HEK293 (cell line): ENCODE results near the gene NCKAP5.

Experiments used
- CTCF ChIA-PET: fragments of 350-600 bp; formaldehyde crosslinking; extraction: SDS; loops from one replicate; lab custom pipeline; 2021; ENCODE audit warnings: antibody characterized with exemption; lab: Yijun Ruan, JAX
- POLR2A ChIA-PET: fragments of 300-600 bp; formaldehyde crosslinking; extraction: SDS; loops from one replicate; lab custom pipeline; 2020; ENCODE audit warnings: antibody characterized with exemption, inconsistent platforms; lab: Yijun Ruan, JAX
- H3K27ac ChIP-seq: fragments of 200-500 bp; sonication (Bioruptor generic); 2 replicates; pipeline ENCODE4 v1.5.1; 2014; ENCODE audit warnings: low read depth, low read length, control low read depth, inconsistent platforms; ENCODE audit errors: extremely low read depth
- H3K36me3 ChIP-seq, 2 experiments: fragments of 200-500 bp in 1 of 2; sonication (Bioruptor generic) in 1 of 2; 1 replicate in 1 of 2; 2 replicates in 1 of 2; pipeline ENCODE4 v1.5.1; 2014 to 2017; ENCODE audit warnings: inconsistent platforms in 2 of 2, low read length in 2 of 2; ENCODE audit not compliant: control insufficient read depth in 2 of 2, insufficient read depth in 1 of 2
- H3K4me1 ChIP-seq: fragments of 200-500 bp; sonication (Bioruptor generic); 2 replicates; pipeline ENCODE4 v1.5.1; 2014; ENCODE audit warnings: mild to moderate bottlenecking, low read length, inconsistent platforms; ENCODE audit not compliant: control insufficient read depth, insufficient read depth
- H3K4me3 ChIP-seq: 2 replicates; pipeline ENCODE4 v1.5.1; 2011; ENCODE audit warnings: low read depth, mild to moderate bottlenecking, control low read depth, low read length, moderate library complexity
- H3K9me3 ChIP-seq: fragments of 200-500 bp; sonication (Bioruptor generic); 2 replicates; pipeline ENCODE4 v1.5.1; 2014; ENCODE audit warnings: low read depth, low read length, inconsistent platforms; ENCODE audit not compliant: control insufficient read depth, insufficient read depth
- AEBP2 ChIP-seq: fragments of 450-650 bp; formaldehyde crosslinking; IDR thresholded peaks from 2 replicates; pipeline ENCODE4 v1.5.1; 2016; ENCODE audit warnings: missing biosample characterization, missing genetic modification characterization, borderline replicate concordance
- BCL11A ChIP-seq: fragments of 450-650 bp; formaldehyde crosslinking; IDR thresholded peaks from 2 replicates; pipeline ENCODE4 v1.5.1; 2016; ENCODE audit warnings: low read depth, missing biosample characterization, missing genetic modification characterization
- BCL11B ChIP-seq: fragments of 450-650 bp; formaldehyde crosslinking; IDR thresholded peaks from 2 replicates; pipeline ENCODE4 v1.5.1; 2016; ENCODE audit warnings: low read depth, missing biosample characterization, missing genetic modification characterization
- GLIS1 ChIP-seq: fragments of 450-650 bp; formaldehyde crosslinking; IDR thresholded peaks from 2 replicates; pipeline ENCODE4 v1.5.1; 2016; ENCODE audit warnings: missing biosample characterization, missing genetic modification characterization
- KLF8 ChIP-seq: fragments of 450-650 bp; formaldehyde crosslinking; IDR thresholded peaks from 2 replicates; pipeline ENCODE4 v1.5.1; 2016; ENCODE audit warnings: missing biosample characterization, missing genetic modification characterization
- MYNN ChIP-seq: fragments of 450-650 bp; formaldehyde crosslinking; IDR thresholded peaks from 2 replicates; pipeline ENCODE4 v1.5.1; 2016; ENCODE audit warnings: missing biosample characterization, missing genetic modification characterization, borderline replicate concordance
- OSR2 ChIP-seq: fragments of 450-650 bp; formaldehyde crosslinking; IDR thresholded peaks from 2 replicates; pipeline ENCODE4 v1.5.1; 2016; ENCODE audit warnings: missing biosample characterization, missing genetic modification characterization
- ZBTB49 ChIP-seq: fragments of 450-650 bp; formaldehyde crosslinking; IDR thresholded peaks from 2 replicates; pipeline ENCODE4 v1.5.1; 2016; ENCODE audit warnings: missing biosample characterization, missing genetic modification characterization, low read depth
- ZFP69B ChIP-seq: fragments of 450-650 bp; formaldehyde crosslinking; IDR thresholded peaks from 2 replicates; pipeline ENCODE4 v1.5.1; 2016; ENCODE audit warnings: missing biosample characterization, missing genetic modification characterization
- ZNF148 ChIP-seq: fragments of 450-650 bp; formaldehyde crosslinking; IDR thresholded peaks from 2 replicates; pipeline ENCODE4 v1.5.0; 2017; ENCODE audit warnings: missing biosample characterization, missing genetic modification characterization, borderline replicate concordance
- ZNF174 ChIP-seq: fragments of 450-650 bp; formaldehyde crosslinking; IDR thresholded peaks from 2 replicates; pipeline ENCODE4 v1.5.0; 2017; ENCODE audit warnings: missing biosample characterization, mild to moderate bottlenecking, missing genetic modification characterization
- ZNF221 ChIP-seq: fragments of 450-650 bp; formaldehyde crosslinking; IDR thresholded peaks from 2 replicates; pipeline ENCODE4 v1.5.1; 2017; ENCODE audit warnings: missing biosample characterization, missing genetic modification characterization, borderline replicate concordance
- ZNF423 ChIP-seq: fragments of 450-650 bp; formaldehyde crosslinking; IDR thresholded peaks from 2 replicates; pipeline ENCODE4 v1.5.1; 2016; ENCODE audit warnings: missing biosample characterization, missing genetic modification characterization
- ZNF529 ChIP-seq: fragments of 450-650 bp; formaldehyde crosslinking; IDR thresholded peaks from 2 replicates; pipeline ENCODE4 v1.5.1; 2017; ENCODE audit warnings: missing genetic modification characterization, missing biosample characterization; ENCODE audit not compliant: insufficient replicate concordance
- ZNF548 ChIP-seq: fragments of 450-650 bp; formaldehyde crosslinking; IDR thresholded peaks from 2 replicates; pipeline ENCODE4 v1.5.1; 2016; ENCODE audit warnings: missing biosample characterization, missing genetic modification characterization
- ZNF571 ChIP-seq: fragments of 450-650 bp; formaldehyde crosslinking; IDR thresholded peaks from 2 replicates; pipeline ENCODE4 v1.5.0; 2017; ENCODE audit warnings: missing biosample characterization, missing genetic modification characterization
- ZNF596 ChIP-seq: fragments of 450-650 bp; IDR thresholded peaks from 2 replicates; pipeline ENCODE4 v1.5.0; 2018; ENCODE audit warnings: missing biosample characterization, mild to moderate bottlenecking, missing genetic modification characterization, moderate library complexity
- ZNF610 ChIP-seq: fragments of 450-650 bp; formaldehyde crosslinking; IDR thresholded peaks from 2 replicates; pipeline ENCODE4 v1.5.1; 2016; ENCODE audit warnings: missing biosample characterization, missing genetic modification characterization, borderline replicate concordance
- ZNF624 ChIP-seq: fragments of 450-650 bp; formaldehyde crosslinking; IDR thresholded peaks from 2 replicates; pipeline ENCODE4 v1.5.1; 2017; ENCODE audit warnings: missing biosample characterization, missing genetic modification characterization
- ZNF639 ChIP-seq: fragments of 450-650 bp; formaldehyde crosslinking; IDR thresholded peaks from 2 replicates; pipeline ENCODE4 v1.5.1; 2016; ENCODE audit warnings: missing biosample characterization, missing genetic modification characterization
- ZNF664 ChIP-seq: fragments of 450-650 bp; formaldehyde crosslinking; IDR thresholded peaks from 2 replicates; pipeline ENCODE4 v1.5.1; 2016; ENCODE audit warnings: missing biosample characterization, missing genetic modification characterization
- ZNF76 ChIP-seq: fragments of 450-650 bp; formaldehyde crosslinking; IDR thresholded peaks from 2 replicates; pipeline ENCODE4; 2016; ENCODE audit warnings: low read depth, missing biosample characterization, missing genetic modification characterization, borderline replicate concordance
- ZNF776 ChIP-seq: fragments of 450-650 bp; formaldehyde crosslinking; IDR thresholded peaks from 2 replicates; pipeline ENCODE4 v1.5.0; 2017; ENCODE audit warnings: missing biosample characterization, missing genetic modification characterization, borderline replicate concordance

Gene NCKAP5

GRCh38 chr2:132875193-132875592 lies 693.1 kb downstream of the NCKAP5 start:
- TF ChIP-seq ZNF221 (tag by site-specific recombination) (no peak), BCL11A (tag by site-specific recombination) (no peak), ZNF776 (tag by site-specific recombination) (no peak), ZNF174 (tag by site-specific recombination) (no peak), ZNF148 (tag by site-specific recombination) (no peak), ZNF76 (tag by site-specific recombination) (no peak), ZNF548 (tag by site-specific recombination) (no peak)

GRCh38 chr2:132873738-132874137 lies 694.5 kb downstream of the NCKAP5 start:
- Histone ChIP-seq H3K27ac (no peak overlapping the region), H3K4me3 (no peak overlapping the region), H3K9me3 (no peaks in the 10 kb centered on the region), H3K4me1 (no peaks in the 10 kb centered on the region), H3K36me3 (no peaks in the 10 kb centered on the region)
- POLR2A ChIA-PET = no interaction called here
- CTCF ChIA-PET = no interaction called here
- no peak for TF ChIP-seq ZBTB49 (tag by site-specific recombination)
- TF ChIP-seq, all 188 proteins: peak for 0

More at GRCh38 chr2:132875193-132875592, 693.1 kb downstream of the NCKAP5 start:
- H3K9me3 ChIP-seq = no peaks in the 10 kb centered on the region
- POLR2A ChIA-PET = no interaction called here
- H3K4me1 ChIP-seq = no peaks in the 10 kb centered on the region
- H3K4me3 ChIP-seq = no peak overlapping the region
- CTCF ChIA-PET = interaction anchor here (0.6 kb wide), 1 partner anchor 328 kb away, joined by 4 read pairs; no protein-coding TSS in a partner anchor
- H3K27ac ChIP-seq = no peak overlapping the region
- H3K36me3 ChIP-seq = no peaks in the 10 kb centered on the region

- no peaks in the 10 kb centered on the region for H3K36me3 ChIP-seq
- no peaks in the 10 kb centered on the region for H3K9me3 ChIP-seq
- no peak overlapping the region for H3K4me3 ChIP-seq
- ChIA-PET CTCF (no interaction called here), POLR2A (no interaction called here)
- H3K4me1 ChIP-seq = no peaks in the 10 kb centered on the region
- no peak overlapping the region for H3K27ac ChIP-seq
- TF ChIP-seq ZNF529 = no peak
- TF ChIP-seq ZNF423 (tag by site-specific recombination) = no peak
- no peak for TF ChIP-seq ZNF610 (tag by site-specific recombination)
- no peak for TF ChIP-seq KLF8 (tag by site-specific recombination)
- TF ChIP-seq MYNN (tag by site-specific recombination) = no peak
- no peak for TF ChIP-seq BCL11B
- TF ChIP-seq OSR2 (tag by site-specific recombination) = no peak
- no peak for TF ChIP-seq ZNF624 (tag by site-specific recombination)
- no peak for TF ChIP-seq GLIS1 (tag by site-specific recombination)
- TF ChIP-seq ZNF596 = no peak
- TF ChIP-seq ZFP69B (tag by site-specific recombination) = no peak
- no peak for TF ChIP-seq ZNF639 (tag by site-specific recombination)
- TF ChIP-seq ZNF571 (tag by site-specific recombination) = no peak
- TF ChIP-seq AEBP2 (tag by site-specific recombination) = no peak
- no peak for TF ChIP-seq ZNF664 (tag by site-specific recombination)
These were observed 696.4 kb downstream of the NCKAP5 start for GRCh38 chr2:132871831-132872230.
